Mononuclear cell (primary cell): ENCODE measurements around the gene DDX3X. TPM values are rescaled to one million over a fixed set of nuclear protein-coding genes. Genes with fewer than 3 reads are reported as not detected.
"Not testable (repeated sequence)": the region's sequence is repeated elsewhere in the genome, so short reads cannot be mapped to it uniquely, and the experiment has no call there.

ENCODE experiments used
- H3K27me3 ChIP-seq: 2 replicates; pipeline ENCODE4 v1.6.0; 2011; ENCODE audit warnings: low read length, control low read depth; ENCODE audit not compliant: insufficient read depth
- H3K4me1 ChIP-seq: 2 replicates; pipeline ENCODE4 v1.5.1; 2011; ENCODE audit warnings: mild to moderate bottlenecking, low read length, control low read depth; ENCODE audit not compliant: insufficient read depth
- H3K4me3 ChIP-seq: 2 replicates; pipeline ENCODE4 v1.5.1; 2011; ENCODE audit warnings: mild to moderate bottlenecking, low read length, moderate library complexity
- H3K9me3 ChIP-seq: 2 replicates; pipeline ENCODE4 v1.5.1; 2011; ENCODE audit warnings: low read depth, mild to moderate bottlenecking, control low read depth, low read length
- total RNA-seq: library from RNA; depleted of rRNA; stranded (reverse); fragments of >200 nt; gene quantifications from one replicate; pipeline ENCODE4 v1.2.3, GENCODE V29; 2012

Gene DDX3X
- total RNA-seq, 1 donor, result 739 TPM

GRCh38 chrX:41407816-41408215 lies 73.9 kb downstream of the DDX3X start:
- H3K27me3 ChIP-seq, result no peaks in the 10 kb centered on the region
- H3K4me3 ChIP-seq, result no peak overlapping the region
- no peaks in the 10 kb centered on the region for H3K9me3 ChIP-seq
- peaks cover 7% of the 10 kb centered on the region for H3K4me1 ChIP-seq

- H3K27me3 ChIP-seq, result no peaks in the 10 kb centered on the region
- peaks cover 7% of the 10 kb centered on the region for H3K4me1 ChIP-seq
- no peaks in the 10 kb centered on the region for H3K9me3 ChIP-seq
- no peak overlapping the region for H3K4me3 ChIP-seq
Observed at GRCh38 chrX:41408576-41408975, 74.6 kb downstream of the DDX3X start.

GRCh38 chrX:41409006-41409405 lies 75.0 kb downstream of the DDX3X start:
- Histone ChIP-seq H3K4me3 (no peak overlapping the region), H3K27me3 (no peaks in the 10 kb centered on the region), H3K4me1 (peaks cover 7% of the 10 kb centered on the region), H3K9me3 (no peaks in the 10 kb centered on the region)

GRCh38 chrX:41411222-41411621 lies 77.3 kb downstream of the DDX3X start:
- H3K9me3 ChIP-seq, H3K27me3 ChIP-seq, H3K4me3 ChIP-seq, H3K4me1 ChIP-seq: not testable (repeated sequence)

- Histone ChIP-seq H3K4me1 (peaks cover 7% of the 10 kb centered on the region), H3K27me3 (no peaks in the 10 kb centered on the region), H3K9me3 (no peaks in the 10 kb centered on the region), H3K4me3 (no peak overlapping the region)
Observed at GRCh38 chrX:41412261-41413081, 78.5 kb downstream of the DDX3X start.

Other genes starting within 250 kb of the DDX3X start
- 183 TPM for gene USP9X, start 248.7 kb upstream of the DDX3X start, total RNA-seq
- gene NYX, start 113.2 kb downstream of the DDX3X start, total RNA-seq, result 0.10 TPM